Measurements from ENCODE around the gene CADM3. TPM values are rescaled to one million over a fixed set of nuclear protein-coding genes. Genes with fewer than 3 reads are reported as not detected.

CADM3 gene
- total and polyA plus RNA-seq, 2 donors (not counting 1 experiment from before 2014, with no cell fraction given) = 0.32 to 0.33 TPM

DNA sequence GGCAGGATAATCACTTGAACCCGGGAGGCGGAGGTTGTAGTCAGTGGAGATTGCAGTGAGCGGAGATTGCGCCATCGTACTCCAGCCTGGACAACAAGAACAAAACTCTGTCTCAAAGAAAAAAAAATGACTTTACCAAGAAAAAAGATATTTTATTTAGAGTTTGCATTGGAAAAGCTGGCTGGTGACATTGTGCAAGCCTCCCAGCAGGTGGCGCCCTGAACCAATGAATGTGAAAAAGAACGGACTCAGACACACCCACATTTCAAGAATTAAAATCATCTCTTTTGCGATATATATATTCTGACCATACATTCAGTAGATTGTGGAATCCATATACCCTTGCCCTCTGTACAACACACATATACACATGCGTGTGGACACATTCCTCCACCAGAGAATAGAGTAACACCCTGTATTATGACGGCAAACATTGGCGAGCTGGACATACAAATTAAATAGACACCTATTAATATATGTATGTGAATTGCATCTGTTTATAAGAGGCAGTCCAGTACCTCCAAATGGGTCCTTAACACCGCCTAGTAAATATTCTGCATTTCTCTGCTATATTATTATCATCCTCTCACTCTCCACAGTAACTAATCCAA, 39.0 kb upstream of the CADM3 start:
- H3K4me1 ChIP-seq (ENCODE audit: control insufficient read depth in 2 of 2, insufficient read depth in 2 of 2, low read length in 2 of 2) = no peaks in the 10 kb centered on the region
- no peak overlapping the region for H2AFZ ChIP-seq (ENCODE audit: insufficient read depth, low read depth, low read length, poor library complexity, severe bottlenecking)
- H3K4me2 ChIP-seq (replicated peaks; ENCODE audit: low read depth, low read length, poor library complexity, severe bottlenecking) = no peak overlapping the region
- Mint-ChIP-seq H3K27ac (no peak overlapping the region), H3K9me3 (ENCODE audit: insufficient read depth) (no peaks in the 10 kb centered on the region), H3K4me1 (peaks cover 2% of the 10 kb centered on the region), H3K4me3 (no peak overlapping the region), H3K27me3 (no peaks in the 10 kb centered on the region)
- H3K36me3 ChIP-seq (replicated peaks in 1 of 2; ENCODE audit: control extremely low read depth in 1 of 2, control insufficient read depth in 1 of 2, extremely low read depth in 1 of 2, insufficient read depth in 2 of 2, low read length in 1 of 2) = no peaks in the 10 kb centered on the region
- CTCF ChIA-PET = interaction anchor here (0.5 to 11.1 kb wide), 28 partner anchors 7 to 1858 kb away, joined by 3 to 240 read pairs (median 4); no protein-coding TSS in a partner anchor
- no peak overlapping the region for H3K27ac ChIP-seq (ENCODE audit: low read length in 2 of 2)
- POLR2A ChIA-PET = interaction anchor here (0.7 kb wide), 2 partner anchors 56 to 758 kb away, joined by 6 to 7 read pairs; partner anchors contain the start of gene AIM2
- H3K79me2 ChIP-seq (ENCODE audit: control insufficient read depth, insufficient read depth, low read length) = no peaks in the 10 kb centered on the region
- H3K4me3 ChIP-seq (ENCODE audit: control extremely low read depth in 1 of 5, extremely low read depth in 1 of 5, insufficient read depth in 1 of 5, low read depth in 2 of 5, low read length in 4 of 5) = no peak overlapping the region
- 83% methylated on average over 1 of the region's 12 CpGs for WGBS (ENCODE audit: insufficient coverage)
- DNase-seq (peak; percentile 71), ATAC-seq (ENCODE audit: low read depth) (no peak)
- no peak overlapping the region for H3K9ac ChIP-seq (ENCODE audit: low read length)
- TF ChIP-seq, protein P1, sequence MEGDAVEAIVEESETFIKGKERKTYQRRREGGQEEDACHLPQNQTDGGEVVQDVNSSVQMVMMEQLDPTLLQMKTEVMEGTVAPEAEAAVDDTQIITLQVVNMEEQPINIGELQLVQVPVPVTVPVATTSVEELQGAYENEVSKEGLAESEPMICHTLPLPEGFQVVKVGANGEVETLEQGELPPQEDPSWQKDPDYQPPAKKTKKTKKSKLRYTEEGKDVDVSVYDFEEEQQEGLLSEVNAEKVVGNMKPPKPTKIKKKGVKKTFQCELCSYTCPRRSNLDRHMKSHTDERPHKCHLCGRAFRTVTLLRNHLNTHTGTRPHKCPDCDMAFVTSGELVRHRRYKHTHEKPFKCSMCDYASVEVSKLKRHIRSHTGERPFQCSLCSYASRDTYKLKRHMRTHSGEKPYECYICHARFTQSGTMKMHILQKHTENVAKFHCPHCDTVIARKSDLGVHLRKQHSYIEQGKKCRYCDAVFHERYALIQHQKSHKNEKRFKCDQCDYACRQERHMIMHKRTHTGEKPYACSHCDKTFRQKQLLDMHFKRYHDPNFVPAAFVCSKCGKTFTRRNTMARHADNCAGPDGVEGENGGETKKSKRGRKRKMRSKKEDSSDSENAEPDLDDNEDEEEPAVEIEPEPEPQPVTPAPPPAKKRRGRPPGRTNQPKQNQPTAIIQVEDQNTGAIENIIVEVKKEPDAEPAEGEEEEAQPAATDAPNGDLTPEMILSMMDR (IDR thresholded peaks at IDR 0.05) = peak; percentile 90
- TF ChIP-seq EZH2 (IDR thresholded peaks at IDR 0.05; ENCODE audit: borderline replicate concordance, insufficient read depth, low read depth, low read length, poor library complexity, severe bottlenecking) = no peak
- no peaks in the 10 kb centered on the region for H4K20me1 ChIP-seq (ENCODE audit: control insufficient read depth, insufficient read depth, low read length, poor library complexity, severe bottlenecking)
- intact Hi-C loops (cut with micrococcal nuclease) = loop anchor here (1.0 to 2.0 kb wide), 2 partner anchors 66 to 874 kb away; no protein-coding TSS in a partner anchor
- H3K27me3 ChIP-seq (replicated peaks in 1 of 4; ENCODE audit: control extremely low read depth in 1 of 4, control insufficient read depth in 3 of 4, insufficient read depth in 4 of 4, low read length in 3 of 4) = no peaks in the 10 kb centered on the region
- H3K9me3 ChIP-seq (ENCODE audit: control extremely low read depth in 1 of 3, control insufficient read depth in 2 of 3, insufficient read depth in 1 of 3, low read length in 2 of 3) = no peaks in the 10 kb centered on the region

DNA sequence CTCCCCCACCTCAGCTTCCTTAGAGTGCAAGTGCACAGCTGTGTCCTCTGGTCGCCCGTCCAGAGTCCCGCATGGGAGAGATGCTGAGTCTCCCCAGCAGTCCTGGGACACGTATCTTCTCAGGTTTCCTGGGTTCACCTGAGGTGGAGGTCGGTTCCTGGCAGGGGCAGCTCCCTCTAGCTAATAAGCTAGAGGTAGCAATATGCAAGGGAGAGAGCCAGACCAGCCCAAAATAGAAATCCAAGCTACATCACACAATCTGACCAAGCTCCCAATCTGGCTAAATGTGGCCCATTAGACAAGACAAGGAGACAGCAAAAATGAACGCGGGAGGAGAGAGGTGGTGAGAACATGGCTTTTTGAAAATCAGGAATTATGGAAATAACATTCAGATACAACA, 30.9 kb upstream of the CADM3 start:
- no peaks in the 10 kb centered on the region for H3K36me3 ChIP-seq (replicated peaks in 1 of 2; ENCODE audit: control extremely low read depth in 1 of 2, control insufficient read depth in 1 of 2, extremely low read depth in 1 of 2, insufficient read depth in 2 of 2, low read length in 1 of 2)
- TF ChIP-seq, protein P1 (IDR thresholded peaks at IDR 0.05) = no peak
- TF ChIP-seq EZH2 (IDR thresholded peaks at IDR 0.05; ENCODE audit: borderline replicate concordance, insufficient read depth, low read depth, low read length, poor library complexity, severe bottlenecking) = no peak
- no peak overlapping the region for H3K9ac ChIP-seq (ENCODE audit: low read length)
- Mint-ChIP-seq H3K9me3 (ENCODE audit: insufficient read depth) (no peaks in the 10 kb centered on the region), H3K27me3 (no peaks in the 10 kb centered on the region), H3K4me1 (no peaks in the 10 kb centered on the region), H3K27ac (no peak overlapping the region), H3K4me3 (no peak overlapping the region)
- H3K9me3 ChIP-seq (ENCODE audit: control extremely low read depth in 1 of 3, control insufficient read depth in 2 of 3, insufficient read depth in 1 of 3, low read length in 2 of 3) = peaks cover 0 to 1% (median 0%) of the 10 kb centered on the region in 3 donors
- 79% methylated on average over 5 of the region's 7 CpGs for WGBS (ENCODE audit: insufficient coverage)
- H3K79me2 ChIP-seq (ENCODE audit: control insufficient read depth, insufficient read depth, low read length) = no peaks in the 10 kb centered on the region
- POLR2A ChIA-PET = no interaction called here
- H3K4me3 ChIP-seq (ENCODE audit: control extremely low read depth in 1 of 5, extremely low read depth in 1 of 5, insufficient read depth in 1 of 5, low read depth in 2 of 5, low read length in 4 of 5) = no peak overlapping the region
- DNase-seq (no peak), ATAC-seq (ENCODE audit: low read depth) (no peak)
- CTCF ChIA-PET = interaction anchor here (1.8 kb wide), 2 partner anchors 8 to 73 kb away, joined by 7 to 8 read pairs; no protein-coding TSS in a partner anchor
- H3K4me1 ChIP-seq (ENCODE audit: control insufficient read depth in 2 of 2, insufficient read depth in 2 of 2, low read length in 2 of 2) = no peaks in the 10 kb centered on the region
- H3K27me3 ChIP-seq (replicated peaks in 1 of 4; ENCODE audit: control extremely low read depth in 1 of 4, control insufficient read depth in 3 of 4, insufficient read depth in 4 of 4, low read length in 3 of 4) = peaks cover 0 to 5% (median 0%) of the 10 kb centered on the region in 4 experiments
- intact Hi-C loops (cut with micrococcal nuclease) = no loop called here
- no peak overlapping the region for H3K27ac ChIP-seq (ENCODE audit: low read length in 2 of 2)
- H3K4me2 ChIP-seq (replicated peaks; ENCODE audit: low read depth, low read length, poor library complexity, severe bottlenecking) = no peak overlapping the region
- H4K20me1 ChIP-seq (ENCODE audit: control insufficient read depth, insufficient read depth, low read length, poor library complexity, severe bottlenecking) = no peaks in the 10 kb centered on the region
- no peak overlapping the region for H2AFZ ChIP-seq (ENCODE audit: insufficient read depth, low read depth, low read length, poor library complexity, severe bottlenecking)
